A549 (cell line): ENCODE measurements around the gene TLCD2. TPM values are rescaled to one million over a fixed set of nuclear protein-coding genes. Genes with fewer than 3 reads are reported as not detected.

Experiments
- BCL3 ChIP-seq: fragments of >200 bp; sonication (Bioruptor Twin); formaldehyde crosslinking; IDR thresholded peaks from 3 replicates; pipeline ENCODE4 v1.6.1; 2016
- BHLHE40 ChIP-seq: IDR thresholded peaks from 2 replicates; pipeline ENCODE4 v1.6.1; 2012; ENCODE audit warnings: low read depth, low read length, inconsistent platforms
- CEBPB ChIP-seq, 2 experiments: fragments of >200 bp in 1 of 2; sonication (Bioruptor Twin) in 1 of 2; formaldehyde crosslinking in 1 of 2; IDR thresholded peaks; 2 replicates each; pipeline ENCODE4 v1.6.1; 2012 to 2016
- CHD2 ChIP-seq: fragments of 150-350 bp; IDR thresholded peaks from 2 replicates; pipeline ENCODE4 v1.6.1; 2014; ENCODE audit warnings: low read length; ENCODE audit not compliant: partially characterized antibody
- CHD4 ChIP-seq: fragments of 200-600 bp; sonication (generic); IDR thresholded peaks from 2 replicates; pipeline ENCODE4 v1.6.1; 2016; ENCODE audit warnings: antibody characterized with exemption, mild to moderate bottlenecking, borderline replicate concordance
- E2F6 ChIP-seq: IDR thresholded peaks from 2 replicates; pipeline ENCODE4 v1.6.1; 2012; ENCODE audit warnings: low read depth, borderline replicate concordance
- EHF ChIP-seq: fragments of 250-450 bp; sonication (Bioruptor Pico); IDR thresholded peaks from 2 replicates; pipeline ENCODE4 v1.5.0; 2020; ENCODE audit warnings: mild to moderate bottlenecking
- FOSB ChIP-seq: fragments of 250-450 bp; sonication (Bioruptor Pico); IDR thresholded peaks from 2 replicates; pipeline ENCODE4 v1.5.0; 2020; ENCODE audit warnings: mild to moderate bottlenecking, moderate library complexity
- FOXS1 ChIP-seq: fragments of 250-450 bp; sonication (Bioruptor Pico); IDR thresholded peaks from 2 replicates; pipeline ENCODE4 v1.5.0; 2020; ENCODE audit warnings: mild to moderate bottlenecking, moderate library complexity
- HEYL ChIP-seq: fragments of 250-450 bp; sonication (Bioruptor Pico); IDR thresholded peaks from 2 replicates; pipeline ENCODE4 v1.8.0; 2021; ENCODE audit warnings: mild to moderate bottlenecking, moderate library complexity
- HOXB5 ChIP-seq: fragments of 250-450 bp; sonication (Bioruptor Pico); IDR thresholded peaks from 2 replicates; pipeline ENCODE4 v1.5.0; 2020; ENCODE audit warnings: mild to moderate bottlenecking, moderate library complexity
- JUNB ChIP-seq: fragments of >200 bp; sonication (Bioruptor Twin); formaldehyde crosslinking; IDR thresholded peaks from 2 replicates; pipeline ENCODE4 v1.6.1; 2016
- KDM1A ChIP-seq: fragments of 200-600 bp; sonication (generic); IDR thresholded peaks from 2 replicates; pipeline ENCODE4 v1.6.1; 2016; ENCODE audit warnings: low read depth, mild to moderate bottlenecking
- KDM5A ChIP-seq: fragments of 200-600 bp; sonication (generic); IDR thresholded peaks from 2 replicates; pipeline ENCODE4 v1.6.1; 2016; ENCODE audit warnings: antibody characterized with exemption, mild to moderate bottlenecking
- MAFK ChIP-seq: fragments of 450-650 bp; IDR thresholded peaks from 2 replicates; pipeline ENCODE4 v1.6.1; 2014; ENCODE audit not compliant: partially characterized antibody
- MYC ChIP-seq: IDR thresholded peaks from 2 replicates; pipeline ENCODE4 v1.6.1; 2012; ENCODE audit warnings: mild to moderate bottlenecking, inconsistent platforms, low read length, improper control_type of control experiment, borderline replicate concordance
- NR3C1 ChIP-seq: fragments of >200 bp; sonication (Bioruptor Twin); formaldehyde crosslinking; IDR thresholded peaks from 3 replicates; pipeline ENCODE4 v1.6.1; 2017
- PBX3 ChIP-seq: IDR thresholded peaks from 2 replicates; pipeline ENCODE4 v1.6.1; 2012
- POLR2AphosphoS2 ChIP-seq: conservative IDR thresholded peaks from 2 replicates; pipeline ENCODE4 v1.6.1; 2012; ENCODE audit warnings: low read length, improper control_type of control experiment, inconsistent platforms
- RAD21 ChIP-seq, 2 experiments: fragments of >200 bp in 1 of 2; sonication (Bioruptor Twin) in 1 of 2; formaldehyde crosslinking in 1 of 2; IDR thresholded peaks in 1 of 2; conservative IDR thresholded peaks in 1 of 2; 2 replicates in 1 of 2; 3 replicates in 1 of 2; pipeline ENCODE4 v1.6.1; 2012 to 2018; ENCODE audit warnings: inconsistent platforms in 1 of 2
- RARB ChIP-seq: fragments of 250-450 bp; sonication (Bioruptor Pico); IDR thresholded peaks from 2 replicates; pipeline ENCODE4 v1.8.0; 2021; ENCODE audit warnings: mild to moderate bottlenecking, moderate library complexity
- RNF2 ChIP-seq: fragments of 200-600 bp; sonication (generic); IDR thresholded peaks from 2 replicates; pipeline ENCODE4 v1.6.1; 2016; ENCODE audit warnings: low read depth, mild to moderate bottlenecking, antibody characterized with exemption, moderate library complexity, borderline replicate concordance
- SREBF2 ChIP-seq: fragments of 450-650 bp; IDR thresholded peaks from 2 replicates; pipeline ENCODE4 v1.6.1; 2014; ENCODE audit warnings: mild to moderate bottlenecking, moderate library complexity
- TFCP2L1 ChIP-seq: fragments of 250-450 bp; sonication (Bioruptor Pico); IDR thresholded peaks from 2 replicates; pipeline ENCODE4 v1.5.0; 2021; ENCODE audit warnings: mild to moderate bottlenecking
- USF2 ChIP-seq: fragments of 450-650 bp; IDR thresholded peaks from 2 replicates; pipeline ENCODE4 v1.6.1; 2014; ENCODE audit warnings: antibody characterized with exemption
- ZC3H11A ChIP-seq: fragments of 450-650 bp; IDR thresholded peaks from 2 replicates; pipeline ENCODE4 v1.6.1; 2014; ENCODE audit warnings: antibody characterized with exemption, mild to moderate bottlenecking
- ZFP36 ChIP-seq: fragments of 450-650 bp; IDR thresholded peaks from 2 replicates; pipeline ENCODE4 v1.6.1; 2014; ENCODE audit warnings: borderline replicate concordance; ENCODE audit not compliant: partially characterized antibody
- ZNF302 ChIP-seq: fragments of 250-450 bp; sonication (Bioruptor Pico); IDR thresholded peaks from 2 replicates; pipeline ENCODE4 v1.9.0; 2021; ENCODE audit warnings: inconsistent platforms, mild to moderate bottlenecking, moderate library complexity
- polyA plus RNA-seq, 4 experiments: library from polyadenylated mRNA; depleted of rRNA in 3 of 4; stranded (reverse); fragments of >200 nt; fragmentation: RNase III in 1 of 4; extraction: RNeasy Plus Mini Kit Qiagen cat#74134 plus additional on column Dnase treatment in 1 of 4; gene quantifications; 2 replicates in 3 of 4; 3 replicates in 1 of 4; pipeline ENCODE4 v1.2.3, GENCODE V29; 2011 to 2017

Gene TLCD2
- polyA plus RNA-seq, 2 of the 4 experiments (the other 2 are of a cell fraction), result 3.5 to 4.5 TPM

- no peak for TF ChIP-seq PBX3
- TF ChIP-seq KDM5A, result no peak
- no peak for TF ChIP-seq ZFP36
- TF ChIP-seq ZNF302, result no peak
- TF ChIP-seq BHLHE40, result no peak
- no peak for TF ChIP-seq JUNB
- TF ChIP-seq BCL3, result peak; percentile 62; the same call in 1 of the 3 replicates
- TF ChIP-seq KDM1A, result no peak
- no peak for TF ChIP-seq RAD21 (conservative IDR thresholded peaks at IDR 0.05 in 1 of 2, IDR thresholded peaks at IDR 0.05 in 1 of 2)
- no peak for TF ChIP-seq ZC3H11A
- no peak for TF ChIP-seq CEBPB (IDR thresholded peaks at IDR 0.05)
- TF ChIP-seq HEYL, result no peak
- TF ChIP-seq HOXB5 (CRISPR knock-in tag), result peak; percentile 58
- TF ChIP-seq NR3C1, result no peak
- no peak for TF ChIP-seq CHD4
- TF ChIP-seq FOXS1, result peak; percentile 56
- peak; percentile 98 for TF ChIP-seq TFCP2L1 (CRISPR knock-in tag)
- TF ChIP-seq E2F6, result 0 out of 2 replicates have a peak, but pooled peaks have one; percentile 11
- TF ChIP-seq MAFK, result no peak
- peak; percentile 98 for TF ChIP-seq FOSB (CRISPR knock-in tag)
- no peak for TF ChIP-seq MYC
- TF ChIP-seq RARB (CRISPR knock-in tag), result peak; percentile 11; the same call in 1 of the 2 replicates
- TF ChIP-seq CHD2, result no peak
- TF ChIP-seq USF2, result no peak
- TF ChIP-seq RNF2, result no peak
- TF ChIP-seq EHF (CRISPR knock-in tag), result peak; percentile 86; the same call in 1 of the 2 replicates
- no peak for TF ChIP-seq SREBF2
- TF ChIP-seq POLR2AphosphoS2, result peak; percentile 99
Measured at GRCh38 chr17:1710807-1711553, 803 bp upstream of the TLCD2 start (continued).
